ENCODE measurements around the gene ALDH1A1. TPM values are rescaled to one million over a fixed set of nuclear protein-coding genes. Genes with fewer than 3 reads are reported as not detected.

ALDH1A1 gene
- total and polyA plus RNA-seq, 7 experiments from 2014 or later = 1.0 to 11.9 (median 2.0) TPM; not detected in 3

GRCh38 chr9:72995131-72996024 is 42.5 kb upstream of the ALDH1A1 start:
- H3K27ac Mint-ChIP-seq = no peak overlapping the region
- no peaks in the 10 kb centered on the region for H3K36me3 Mint-ChIP-seq
- no peaks in the 10 kb centered on the region for H3K27me3 ChIP-seq (ENCODE audit: control insufficient read depth in 2 of 2, insufficient read depth in 2 of 2, low read length in 2 of 2)
- no peaks in the 10 kb centered on the region for H3K36me3 ChIP-seq (ENCODE audit: control insufficient read depth in 2 of 3, insufficient read depth in 3 of 3, low read length in 3 of 3)
- H3K4me1 ChIP-seq (ENCODE audit: control insufficient read depth in 2 of 2, insufficient read depth in 2 of 2, low read length in 2 of 2) = no peaks in the 10 kb centered on the region
- ChIA-PET POLR2A (no interaction called here), CTCF (no interaction called here)
- no peak overlapping the region for H3K4me3 ChIP-seq (ENCODE audit: low read length)
- H3K9me3 Mint-ChIP-seq = no peaks in the 10 kb centered on the region
- intact Hi-C loops (cut with micrococcal nuclease) = no loop called here
- DNase-seq (no peak), ATAC-seq (no peak)
- H3K4me1 Mint-ChIP-seq = peaks cover 0 to 7% (median 4%) of the 10 kb centered on the region in 7 donors
- H3K9me3 ChIP-seq (ENCODE audit: control insufficient read depth in 2 of 3, low read length in 3 of 3) = no peaks in the 10 kb centered on the region
- H3K27me3 Mint-ChIP-seq = peaks cover 0 to 23% (median 6%) of the 10 kb centered on the region in 5 donors
- no peak overlapping the region for H3K27ac ChIP-seq (ENCODE audit: low read depth, low read length)
- no peak overlapping the region for H3K4me3 Mint-ChIP-seq

- Mint-ChIP-seq H3K4me1 (no peaks in the 10 kb centered on the region), H3K4me3 (no peak overlapping the region), H3K36me3 (no peaks in the 10 kb centered on the region), H3K27me3 (peaks cover 0 to 17% (median 7%) of the 10 kb centered on the region in 5 donors), H3K9me3 (no peaks in the 10 kb centered on the region), H3K27ac (no peak overlapping the region)
- no peak overlapping the region for H3K27ac ChIP-seq (ENCODE audit: low read depth, low read length)
- intact Hi-C loops (cut with micrococcal nuclease) = no loop called here
- DNase-seq (no peak), ATAC-seq (no peak)
- POLR2A ChIA-PET = no interaction called here
- CTCF ChIA-PET = no interaction called here
- no peak overlapping the region for H3K4me3 ChIP-seq (ENCODE audit: low read length)
- H3K4me1 ChIP-seq (ENCODE audit: control insufficient read depth in 2 of 2, insufficient read depth in 2 of 2, low read length in 2 of 2) = no peaks in the 10 kb centered on the region
- H3K9me3 ChIP-seq (ENCODE audit: control insufficient read depth in 2 of 3, low read length in 3 of 3) = no peaks in the 10 kb centered on the region
- no peaks in the 10 kb centered on the region for H3K36me3 ChIP-seq (ENCODE audit: control insufficient read depth in 2 of 3, insufficient read depth in 3 of 3, low read length in 3 of 3)
- no peaks in the 10 kb centered on the region for H3K27me3 ChIP-seq (ENCODE audit: control insufficient read depth in 2 of 2, insufficient read depth in 2 of 2, low read length in 2 of 2)
Measured at GRCh38 chr9:72991772-72992171, 38.9 kb upstream of the ALDH1A1 start.

- intact Hi-C loops (cut with micrococcal nuclease) = no loop called here
- ChIA-PET CTCF (no interaction called here), POLR2A (no interaction called here)
- no peaks in the 10 kb centered on the region for H3K36me3 ChIP-seq (ENCODE audit: control insufficient read depth in 2 of 3, insufficient read depth in 3 of 3, low read length in 3 of 3)
- ATAC-seq = no peak
- H3K27ac ChIP-seq (ENCODE audit: low read depth, low read length) = no peak overlapping the region
- H3K27ac Mint-ChIP-seq = no peak overlapping the region
- no peaks in the 10 kb centered on the region for H3K36me3 Mint-ChIP-seq
- peaks cover 4 to 24% (median 6%) of the 10 kb centered on the region in 5 donors for H3K27me3 Mint-ChIP-seq
- no peaks in the 10 kb centered on the region for H3K9me3 Mint-ChIP-seq
- H3K4me1 ChIP-seq (ENCODE audit: control insufficient read depth in 2 of 2, insufficient read depth in 2 of 2, low read length in 2 of 2) = no peaks in the 10 kb centered on the region
- H3K4me3 ChIP-seq (ENCODE audit: low read length) = no peak overlapping the region
- DNase-seq = no peak
- no peaks in the 10 kb centered on the region for H3K4me1 Mint-ChIP-seq
- no peaks in the 10 kb centered on the region for H3K27me3 ChIP-seq (ENCODE audit: control insufficient read depth in 2 of 2, insufficient read depth in 2 of 2, low read length in 2 of 2)
- H3K4me3 Mint-ChIP-seq = no peak overlapping the region
- no peaks in the 10 kb centered on the region for H3K9me3 ChIP-seq (ENCODE audit: control insufficient read depth in 2 of 3, low read length in 3 of 3)
Measured at GRCh38 chr9:72990397-72991182, 37.7 kb upstream of the ALDH1A1 start.

GRCh38 chr9:72986522-72987116 is 33.8 kb upstream of the ALDH1A1 start:
- H3K27ac ChIP-seq (ENCODE audit: low read depth, low read length) = no peak overlapping the region
- H3K9me3 ChIP-seq (ENCODE audit: control insufficient read depth in 2 of 3, low read length in 3 of 3) = no peaks in the 10 kb centered on the region
- Mint-ChIP-seq H3K4me1 (no peaks in the 10 kb centered on the region), H3K27ac (no peak overlapping the region), H3K9me3 (no peaks in the 10 kb centered on the region), H3K4me3 (no peak overlapping the region), H3K36me3 (no peaks in the 10 kb centered on the region), H3K27me3 (peaks cover 0 to 9% (median 6%) of the 10 kb centered on the region in 5 donors)
- ChIA-PET POLR2A (no interaction called here), CTCF (interaction anchor here (0.6 kb wide), 1 partner anchor 695 kb away, joined by 3 read pairs; no protein-coding TSS in a partner anchor)
- ATAC-seq (no peak), DNase-seq (no peak)
- H3K4me3 ChIP-seq (ENCODE audit: low read length) = no peak overlapping the region
- no peaks in the 10 kb centered on the region for H3K4me1 ChIP-seq (ENCODE audit: control insufficient read depth in 2 of 2, insufficient read depth in 2 of 2, low read length in 2 of 2)
- H3K27me3 ChIP-seq (ENCODE audit: control insufficient read depth in 2 of 2, insufficient read depth in 2 of 2, low read length in 2 of 2) = no peaks in the 10 kb centered on the region
- H3K36me3 ChIP-seq (ENCODE audit: control insufficient read depth in 2 of 3, insufficient read depth in 3 of 3, low read length in 3 of 3) = no peaks in the 10 kb centered on the region
- intact Hi-C loops (cut with micrococcal nuclease) = no loop called here

- ATAC-seq = no peak
- DNase-seq = no peak
- no peak overlapping the region for H3K27ac ChIP-seq (ENCODE audit: low read depth, low read length)
- H3K4me3 Mint-ChIP-seq = no peak overlapping the region
- intact Hi-C loops (cut with micrococcal nuclease) = no loop called here
- no peaks in the 10 kb centered on the region for H3K36me3 Mint-ChIP-seq
- no peaks in the 10 kb centered on the region for H3K4me1 Mint-ChIP-seq
- H3K9me3 Mint-ChIP-seq = no peaks in the 10 kb centered on the region
- H3K4me3 ChIP-seq (ENCODE audit: low read length) = no peak overlapping the region
- no peaks in the 10 kb centered on the region for H3K9me3 ChIP-seq (ENCODE audit: control insufficient read depth in 2 of 3, low read length in 3 of 3)
- H3K4me1 ChIP-seq (ENCODE audit: control insufficient read depth in 2 of 2, insufficient read depth in 2 of 2, low read length in 2 of 2) = no peaks in the 10 kb centered on the region
- H3K27ac Mint-ChIP-seq = no peak overlapping the region
- H3K27me3 Mint-ChIP-seq = peaks cover 2 to 14% (median 8%) of the 10 kb centered on the region in 5 donors
- CTCF ChIA-PET = no interaction called here
- POLR2A ChIA-PET = no interaction called here
- H3K27me3 ChIP-seq (ENCODE audit: control insufficient read depth in 2 of 2, insufficient read depth in 2 of 2, low read length in 2 of 2) = no peaks in the 10 kb centered on the region
- no peaks in the 10 kb centered on the region for H3K36me3 ChIP-seq (ENCODE audit: control insufficient read depth in 2 of 3, insufficient read depth in 3 of 3, low read length in 3 of 3)
Measured at GRCh38 chr9:72985746-72986145, 32.9 kb upstream of the ALDH1A1 start.

- no peaks in the 10 kb centered on the region for H3K4me1 Mint-ChIP-seq
- intact Hi-C loops (cut with micrococcal nuclease) = no loop called here
- no peak for ATAC-seq
Measured at GRCh38 chr9:72984991-72985390, 32.1 kb upstream of the ALDH1A1 start.

More at GRCh38 chr9:72984991-72985390, 32.1 kb upstream of the ALDH1A1 start:
- Histone ChIP-seq H3K36me3 (ENCODE audit: control insufficient read depth in 2 of 3, insufficient read depth in 3 of 3, low read length in 3 of 3) (no peaks in the 10 kb centered on the region), H3K9me3 (ENCODE audit: control insufficient read depth in 2 of 3, low read length in 3 of 3) (no peaks in the 10 kb centered on the region), H3K27ac (ENCODE audit: low read depth, low read length) (no peak overlapping the region), H3K4me1 (ENCODE audit: control insufficient read depth in 2 of 2, insufficient read depth in 2 of 2, low read length in 2 of 2) (no peaks in the 10 kb centered on the region), H3K4me3 (ENCODE audit: low read length) (no peak overlapping the region), H3K27me3 (ENCODE audit: control insufficient read depth in 2 of 2, insufficient read depth in 2 of 2, low read length in 2 of 2) (no peaks in the 10 kb centered on the region)
- Mint-ChIP-seq H3K9me3 (no peaks in the 10 kb centered on the region), H3K27me3 (peaks cover 2 to 14% (median 8%) of the 10 kb centered on the region in 5 donors), H3K27ac (no peak overlapping the region), H3K36me3 (no peaks in the 10 kb centered on the region), H3K4me3 (no peak overlapping the region)
- CTCF ChIA-PET = no interaction called here
- DNase-seq = no peak
- POLR2A ChIA-PET = no interaction called here
